Thyroid gland (tissue), 4 donors: ENCODE results near the gene TTI1.

ENCODE experiments used
- POLR2A ChIP-seq, 2 donors: fragments of 450-650 bp; IDR thresholded peaks; one replicate each; pipeline ENCODE4 v1.6.1; 2017; ENCODE audit warnings: antibody characterized with exemption in 2 of 2, mild to moderate bottlenecking in 2 of 2, moderate library complexity in 1 of 2
- TF ChIP-seq, protein P1 (sequence below), 6 experiments: fragments of 200-600 bp in 3 of 6; fragments of 450-650 bp in 3 of 6; sonication (generic) in 3 of 6; IDR thresholded peaks; one replicate each; pipeline ENCODE4 v1.5.1; 2016 to 2019; ENCODE audit warnings: antibody characterized with exemption in 6 of 6, mild to moderate bottlenecking in 2 of 6, inconsistent platforms in 1 of 6, moderate library complexity in 1 of 6

GRCh38 chr20:38076548-38076947, 43.3 kb upstream of the TTI1 start:
- TF ChIP-seq POLR2A (IDR thresholded peaks at IDR 0.05) = no peak
- TF ChIP-seq, protein P1, sequence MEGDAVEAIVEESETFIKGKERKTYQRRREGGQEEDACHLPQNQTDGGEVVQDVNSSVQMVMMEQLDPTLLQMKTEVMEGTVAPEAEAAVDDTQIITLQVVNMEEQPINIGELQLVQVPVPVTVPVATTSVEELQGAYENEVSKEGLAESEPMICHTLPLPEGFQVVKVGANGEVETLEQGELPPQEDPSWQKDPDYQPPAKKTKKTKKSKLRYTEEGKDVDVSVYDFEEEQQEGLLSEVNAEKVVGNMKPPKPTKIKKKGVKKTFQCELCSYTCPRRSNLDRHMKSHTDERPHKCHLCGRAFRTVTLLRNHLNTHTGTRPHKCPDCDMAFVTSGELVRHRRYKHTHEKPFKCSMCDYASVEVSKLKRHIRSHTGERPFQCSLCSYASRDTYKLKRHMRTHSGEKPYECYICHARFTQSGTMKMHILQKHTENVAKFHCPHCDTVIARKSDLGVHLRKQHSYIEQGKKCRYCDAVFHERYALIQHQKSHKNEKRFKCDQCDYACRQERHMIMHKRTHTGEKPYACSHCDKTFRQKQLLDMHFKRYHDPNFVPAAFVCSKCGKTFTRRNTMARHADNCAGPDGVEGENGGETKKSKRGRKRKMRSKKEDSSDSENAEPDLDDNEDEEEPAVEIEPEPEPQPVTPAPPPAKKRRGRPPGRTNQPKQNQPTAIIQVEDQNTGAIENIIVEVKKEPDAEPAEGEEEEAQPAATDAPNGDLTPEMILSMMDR (IDR thresholded peaks at IDR 0.05) = no peak
